HG02943 (cell line): ENCODE data around the gene PARP3.

ENCODE experiments used
- ATAC-seq: cut with Tn5 transposase; IDR thresholded peaks from one replicate; pipeline ENCODE4 v1.9.1; 2021; ENCODE audit warnings: mild to moderate bottlenecking, low read depth, moderate library complexity; ENCODE audit not compliant: unreplicated experiment

Gene PARP3

GRCh38 chr3:51946796-51947195, 4.6 kb downstream of the PARP3 start:
- no peak for ATAC-seq

- no peak for ATAC-seq
Measured at GRCh38 chr3:51947215-51947900, 5.2 kb downstream of the PARP3 start.

- ATAC-seq = no peak
Measured at GRCh38 chr3:51948016-51948580, 5.9 kb downstream of the PARP3 start.

GRCh38 chr3:51949121-51949520, 7.0 kb downstream of the PARP3 start:
- no peak for ATAC-seq

- ATAC-seq = no peak
Measured at GRCh38 chr3:51950899-51951298, 8.7 kb downstream of the PARP3 start.

GRCh38 chr3:51953445-51953844, 11.3 kb downstream of the PARP3 start:
- ATAC-seq = no peak

GRCh38 chr3:51954105-51954504, 11.9 kb downstream of the PARP3 start:
- no peak for ATAC-seq

GRCh38 chr3:51954713-51955112, 12.6 kb downstream of the PARP3 start:
- ATAC-seq = no peak

GRCh38 chr3:51955175-51955892, 13.2 kb downstream of the PARP3 start, which contains the start of gene GPR62:
Gene GPR62, plus strand, starts transcription at chr3:51955381. Its CDS starts 272 bp downstream, at chr3:51955653.
- ATAC-seq = no peak

GRCh38 chr3:51955893-51956770, 14.0 kb downstream of the PARP3 start:
- ATAC-seq = no peak

- ATAC-seq = no peak
Measured at GRCh38 chr3:51957520-51958205, 15.5 kb downstream of the PARP3 start.

GRCh38 chr3:51958603-51959521, 16.7 kb downstream of the PARP3 start:
- no peak for ATAC-seq

- no peak for ATAC-seq
Measured at GRCh38 chr3:51959651-51960050, 17.5 kb downstream of the PARP3 start.

- ATAC-seq = no peak
Measured at GRCh38 chr3:51960386-51960785, 18.2 kb downstream of the PARP3 start.

- ATAC-seq = no peak
Measured at GRCh38 chr3:51961011-51961410, 18.8 kb downstream of the PARP3 start.

- ATAC-seq = no peak
Measured at GRCh38 chr3:51961602-51962569, 19.7 kb downstream of the PARP3 start.

- no peak for ATAC-seq
Measured at GRCh38 chr3:51962854-51963530, 20.8 kb downstream of the PARP3 start.
